Testis (tissue), 5 donors: ENCODE results near the gene RPA1. TPM values are rescaled to one million over a fixed set of nuclear protein-coding genes. Genes with fewer than 3 reads are reported as not detected.

Experiments
- DNase-seq: peaks from one replicate; pipeline ENCODE4 v3.0.0-alpha.2; 2019
- H3K27ac ChIP-seq, 2 donors: fragments of 200-600 bp; sonication (generic); one replicate each; pipeline ENCODE4 v1.5.1; 2019
- H3K27me3 ChIP-seq: fragments of 200-600 bp; sonication (generic); one replicate; pipeline ENCODE4 v1.5.1; 2019
- H3K36me3 ChIP-seq: fragments of 200-600 bp; sonication (generic); one replicate; pipeline ENCODE4 v1.5.1; 2017; ENCODE audit warnings: low read depth; ENCODE audit errors: missing control alignments
- H3K4me1 ChIP-seq: fragments of 200-600 bp; sonication (generic); one replicate; pipeline ENCODE4 v1.5.1; 2019
- H3K4me3 ChIP-seq, 2 donors: fragments of 200-600 bp; sonication (generic); one replicate each; pipeline ENCODE4 v1.5.1; 2017 to 2019
- H3K9me3 ChIP-seq: fragments of 200-600 bp; sonication (generic); one replicate; pipeline ENCODE4 v1.5.1; 2017
- POLR2A ChIP-seq: fragments of 450-650 bp; IDR thresholded peaks from one replicate; pipeline ENCODE4 v1.6.1; 2017; ENCODE audit warnings: antibody characterized with exemption, mild to moderate bottlenecking, moderate library complexity
- WGBS, 2 donors: methylation state at CpG; one replicate each; pipeline ENCODE4 v1.1.5; 2018; 5-methylcytosine and 5-hydroxymethylcytosine counted together
- intact Hi-C: fragments of 100-400 bp; cut with DNase I; formaldehyde crosslinking; loops from one replicate; pipeline ENCODE4 v1.15.1; 2023; ENCODE audit warnings: low total_unique reads
- long read RNA-seq, 2 donors: transcript quantifications; one replicate each; lab custom pipeline, GENCODE V29; 2026
- polyA plus RNA-seq: library from polyadenylated mRNA; stranded (reverse); fragments of 350-450 nt; fragmentation: Illumina TruSeq; extraction: RNeasy Lipid Tissue Mini Kit (QIAGEN cat#74804); gene quantifications from one replicate; pipeline ENCODE4 v1.2.3, GENCODE V29; 2014; ENCODE audit warnings: low read depth, low replicate concordance; ENCODE audit not compliant: insufficient read depth
- total RNA-seq, 2 donors: library from RNA; depleted of rRNA; stranded (reverse); fragments of >200 nt; gene quantifications; one replicate each; pipeline ENCODE4 v1.2.3, GENCODE V29; 2016
- TF ChIP-seq, protein P1 (sequence below), 3 experiments: fragments of 450-650 bp in 2 of 3; fragments of 200-600 bp in 1 of 3; sonication (generic) in 1 of 3; IDR thresholded peaks; one replicate each; pipeline ENCODE4 v1.5.1; 2016 to 2019; ENCODE audit warnings: antibody characterized with exemption in 3 of 3, mild to moderate bottlenecking in 2 of 3, moderate library complexity in 1 of 3

Gene RPA1
- total RNA-seq: 10 to 100 TPM; 31.7 to 36.4 TPM
- 52.9 TPM for polyA plus RNA-seq
- long read RNA-seq, donor 1, full-length matches to known transcripts: 19 of 46 reads
- long read RNA-seq, donor 1, partial matches to known transcripts: 27 of 46 reads
- long read RNA-seq, donor 1, other reads (novel, unspliced or antisense): 0 of 46 reads
- long read RNA-seq, donor 2, full-length matches to known transcripts: 14 of 32 reads
- long read RNA-seq, donor 2, partial matches to known transcripts: 18 of 32 reads
- long read RNA-seq, donor 2, other reads (novel, unspliced or antisense): 0 of 32 reads

GRCh38 chr17:1829592-1830257, at the start of gene RPA1, which contains the start of gene SMYD4:
Gene RPA1 (plus strand): TSS chr17:1830005. CDS start chr17:1830094, 89 bp downstream.
Gene SMYD4 (minus strand): TSS chr17:1829902. CDS start chr17:1827994, 1,908 bp downstream.
- intact Hi-C loops: no loop called here

GRCh38 chr17:1782171-1782567, 47.6 kb upstream of the RPA1 start:
- Histone ChIP-seq H3K36me3 (no peaks in the 10 kb centered on the region), H3K27ac (peak overlapping the region; percentile 93 to 96), H3K27me3 (no peaks in the 10 kb centered on the region), H3K9me3 (no peaks in the 10 kb centered on the region), H3K4me3 (no peak overlapping the region), H3K4me1 (peaks cover 64% of the 10 kb centered on the region)
- no peak for DNase-seq
- WGBS, 2 donors: 36 to 44% methylated on average over 6 of the region's 6 CpGs
- intact Hi-C loops: loop anchor here (5.0 kb wide), 1 partner anchor 50 kb away; no protein-coding TSS in a partner anchor
- TF ChIP-seq, protein P1, sequence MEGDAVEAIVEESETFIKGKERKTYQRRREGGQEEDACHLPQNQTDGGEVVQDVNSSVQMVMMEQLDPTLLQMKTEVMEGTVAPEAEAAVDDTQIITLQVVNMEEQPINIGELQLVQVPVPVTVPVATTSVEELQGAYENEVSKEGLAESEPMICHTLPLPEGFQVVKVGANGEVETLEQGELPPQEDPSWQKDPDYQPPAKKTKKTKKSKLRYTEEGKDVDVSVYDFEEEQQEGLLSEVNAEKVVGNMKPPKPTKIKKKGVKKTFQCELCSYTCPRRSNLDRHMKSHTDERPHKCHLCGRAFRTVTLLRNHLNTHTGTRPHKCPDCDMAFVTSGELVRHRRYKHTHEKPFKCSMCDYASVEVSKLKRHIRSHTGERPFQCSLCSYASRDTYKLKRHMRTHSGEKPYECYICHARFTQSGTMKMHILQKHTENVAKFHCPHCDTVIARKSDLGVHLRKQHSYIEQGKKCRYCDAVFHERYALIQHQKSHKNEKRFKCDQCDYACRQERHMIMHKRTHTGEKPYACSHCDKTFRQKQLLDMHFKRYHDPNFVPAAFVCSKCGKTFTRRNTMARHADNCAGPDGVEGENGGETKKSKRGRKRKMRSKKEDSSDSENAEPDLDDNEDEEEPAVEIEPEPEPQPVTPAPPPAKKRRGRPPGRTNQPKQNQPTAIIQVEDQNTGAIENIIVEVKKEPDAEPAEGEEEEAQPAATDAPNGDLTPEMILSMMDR (IDR thresholded peaks at IDR 0.05): no peak
- TF ChIP-seq POLR2A: no peak

More at GRCh38 chr17:1829592-1830257, at the start of gene RPA1, which contains the start of gene SMYD4:
- peak; percentile 6 for TF ChIP-seq POLR2A
- TF ChIP-seq, protein P1 (IDR thresholded peaks at IDR 0.05): no peak
- Histone ChIP-seq H3K36me3 (no peaks in the 10 kb centered on the region), H3K4me1 (no peaks in the 10 kb centered on the region), H3K9me3 (no peaks in the 10 kb centered on the region), H3K27me3 (no peaks in the 10 kb centered on the region), H3K4me3 (peak within 1 kb of the TSS; percentile 86 to 89), H3K27ac (peak within 1 kb of the TSS; percentile 82 to 88)
- WGBS, 2 donors: 0 to 7% methylated on average over 3 to 63 of the region's 83 CpGs
- DNase-seq: peak; percentile 90

DNA sequence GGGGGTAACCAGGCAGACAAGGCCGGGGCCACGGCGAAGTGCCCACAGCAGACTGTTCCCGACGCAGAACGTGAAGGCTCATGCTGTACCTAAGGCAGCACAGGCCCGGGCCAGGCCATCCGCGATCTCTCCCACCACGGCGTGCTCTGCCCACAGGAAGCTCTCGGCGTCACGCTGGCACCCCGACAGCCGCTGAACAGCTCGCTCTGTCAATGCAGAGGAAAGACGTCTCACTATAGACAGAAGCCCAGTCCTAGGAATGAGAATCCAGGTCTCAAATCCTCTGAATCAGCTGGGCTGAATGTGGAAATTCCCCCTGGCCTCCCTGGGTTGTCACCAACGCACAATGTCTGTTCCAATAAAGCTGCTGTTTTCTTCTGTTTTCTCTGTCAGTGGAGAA, 46.5 kb upstream of the RPA1 start:
- Histone ChIP-seq H3K27me3 (no peaks in the 10 kb centered on the region), H3K4me3 (no peak overlapping the region), H3K27ac (peak overlapping the region; percentile 93 to 96), H3K36me3 (no peaks in the 10 kb centered on the region), H3K4me1 (peaks cover 66% of the 10 kb centered on the region), H3K9me3 (no peaks in the 10 kb centered on the region)
- DNase-seq: peak; percentile 58
- intact Hi-C loops: loop anchor here (5.0 kb wide), 1 partner anchor 51 kb away; no protein-coding TSS in a partner anchor
- WGBS, 2 donors: 40 to 53% methylated on average over 19 of the region's 19 CpGs
- TF ChIP-seq, protein P1 (IDR thresholded peaks at IDR 0.05): no peak
- TF ChIP-seq POLR2A: no peak

DNA sequence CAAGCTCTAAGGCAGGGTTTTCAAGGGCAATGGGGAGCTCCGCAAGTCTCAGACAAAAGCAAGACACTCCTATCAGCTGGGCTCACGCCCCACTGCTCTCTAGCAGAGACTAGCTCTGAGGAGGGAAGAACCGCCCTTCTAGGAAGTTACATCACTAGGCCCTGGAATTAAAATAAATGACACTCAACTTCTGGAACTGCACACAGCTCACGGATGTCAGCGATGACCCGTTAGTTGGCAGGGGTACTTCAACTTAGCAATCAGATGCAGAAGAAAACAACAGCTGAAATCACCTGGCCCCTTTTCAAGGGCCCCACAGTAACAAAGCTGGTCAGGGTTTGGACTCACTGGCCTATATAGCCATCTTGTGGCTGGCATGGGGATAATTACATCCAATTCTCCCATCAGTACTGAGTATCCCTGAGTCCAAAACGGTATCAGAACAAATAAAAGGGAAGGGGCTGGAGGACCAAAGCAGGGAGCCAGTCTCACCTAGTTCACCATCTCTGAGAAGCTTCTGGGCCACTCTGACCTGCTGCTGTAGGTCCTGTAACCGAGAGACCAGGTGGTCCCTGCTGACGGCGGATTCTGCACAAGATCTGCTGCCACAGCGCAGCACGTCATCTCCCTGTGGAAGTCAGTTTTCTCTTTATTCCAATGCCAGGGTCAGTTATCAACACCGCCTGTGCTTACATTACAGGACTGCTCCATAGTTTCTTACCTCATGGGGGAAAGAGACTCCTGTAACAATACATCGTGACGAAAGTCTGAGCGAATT, 45.8 kb upstream of the RPA1 start:
- peaks cover 62% of the 10 kb centered on the region for H3K4me1 ChIP-seq
- H3K4me3 ChIP-seq: no peak overlapping the region

More for the DNA sequence above, 45.8 kb upstream of the RPA1 start:
- Histone ChIP-seq H3K36me3 (no peaks in the 10 kb centered on the region), H3K27me3 (no peaks in the 10 kb centered on the region), H3K9me3 (no peaks in the 10 kb centered on the region), H3K27ac (peak overlapping the region; percentile 93 to 96)
- DNase-seq: peak; percentile 91
- intact Hi-C loops: loop anchor here (5.0 kb wide), 1 partner anchor 52 kb away; no protein-coding TSS in a partner anchor
- WGBS, 2 donors: 58 to 59% methylated on average over 16 of the region's 16 CpGs
- peak; percentile 27 for TF ChIP-seq POLR2A
- TF ChIP-seq, protein P1 (IDR thresholded peaks at IDR 0.05): peak; percentile 87 to 95 (median 93)
